ENCODE results near the gene PLAGL1. TPM values are rescaled to one million over a fixed set of nuclear protein-coding genes. Genes with fewer than 3 reads are reported as not detected.

PLAGL1 gene
- total and polyA plus RNA-seq, 2 of the 8 experiments (the other 6 are each of a cell fraction or from before 2014, with no cell fraction given): 0.94 to 1.1 TPM

GRCh38 chr6:143936778-143937667, 71.0 kb downstream of the PLAGL1 start:
- Histone ChIP-seq H3K4me2 (ENCODE audit: insufficient read depth in 1 of 2, low read depth in 2 of 2, low read length in 2 of 2) (peak overlapping the region; percentile 34 to 51; a peak in 3 of 4 replicates), H4K91ac (replicated peaks; ENCODE audit: insufficient read length, low read length) (no peak overlapping the region), H3K27me3 (replicated peaks in 1 of 4; ENCODE audit: control insufficient read depth in 3 of 4, extremely low read depth in 1 of 4, insufficient read depth in 3 of 4, low read length in 3 of 4) (no peaks in the 10 kb centered on the region; a peak in 1 of 7 replicates), H2BK12ac (ENCODE audit: low read depth, low read length) (no peak overlapping the region), H3K23ac (ENCODE audit: insufficient read length) (no peak overlapping the region), H3K4me1 (replicated peaks in 1 of 4; ENCODE audit: control insufficient read depth in 3 of 4, insufficient read depth in 4 of 4, low read length in 3 of 4) (peaks cover 2 to 18% (median 8%) of the 10 kb centered on the region in 4 experiments; a peak in 5 of 7 replicates), H3K4me3 (ENCODE audit: extremely low read depth in 1 of 4, insufficient read depth in 2 of 4, low read depth in 3 of 4, low read length in 4 of 4) (peak overlapping the region in 1 of 4 experiments; percentile 21; a peak in 3 of 8 replicates), H2BK120ac (replicated peaks; ENCODE audit: low read depth, low read length) (no peak overlapping the region), H2AFZ (ENCODE audit: low read length) (no peak overlapping the region), H3K79me1 (ENCODE audit: low read depth, low read length) (no peaks in the 10 kb centered on the region), H2BK20ac (ENCODE audit: low read length) (no peak overlapping the region), H4K5ac (ENCODE audit: insufficient read length, low read depth, low read length) (no peak overlapping the region), H2AK5ac (ENCODE audit: low read depth, low read length) (no peak overlapping the region), H4K20me1 (replicated peaks in 1 of 2; ENCODE audit: control insufficient read depth in 1 of 2, insufficient read depth in 2 of 2, low read length in 2 of 2) (no peaks in the 10 kb centered on the region), H3K9me3 (ENCODE audit: insufficient read depth in 2 of 2, low read depth in 1 of 2, low read length in 1 of 2) (no peaks in the 10 kb centered on the region), H3K9ac (replicated peaks in 1 of 4; ENCODE audit: extremely low read depth in 1 of 4, low read depth in 3 of 4, low read length in 3 of 4) (no peak overlapping the region), H3K27ac (ENCODE audit: low read depth, low read length) (no peak overlapping the region), H3K14ac (ENCODE audit: insufficient read length) (no peak overlapping the region), H3K4ac (replicated peaks; ENCODE audit: insufficient read length, low read depth, low read length) (no peak overlapping the region), H3K23me2 (ENCODE audit: low read depth, low read length) (no peaks in the 10 kb centered on the region), H3K79me2 (ENCODE audit: control insufficient read depth in 1 of 2, insufficient read depth in 2 of 2, low read length in 2 of 2) (no peaks in the 10 kb centered on the region), H2BK15ac (ENCODE audit: low read length) (no peak overlapping the region), H2BK5ac (ENCODE audit: low read depth, low read length) (no peak overlapping the region), H3K56ac (replicated peaks; ENCODE audit: insufficient read length, low read depth, low read length) (no peak overlapping the region), H3K36me3 (ENCODE audit: control insufficient read depth in 2 of 4, insufficient read depth in 4 of 4, low read length in 3 of 4) (no peaks in the 10 kb centered on the region), H3K18ac (ENCODE audit: extremely low read depth, low read length) (no peak overlapping the region; the same call in 1 of the 2 replicates), H4K8ac (ENCODE audit: extremely low read depth, insufficient read depth, low read length) (no peak overlapping the region)
- DNase-seq (ENCODE audit: low read depth in 1 of 2, low spot score in 2 of 2) (no peak), FAIRE-seq (no peak)
- ChIA-PET POLR2A (ENCODE audit: partially characterized antibody) (no interaction called here), CTCF (ENCODE audit: partially characterized antibody) (interaction anchor here (0.6 to 18.8 kb wide), 18 partner anchors 13 to 1449 kb away, joined by 3 to 591 read pairs (median 4); partner anchors contain the start of gene PLAGL1)
- WGBS, 2 experiments (ENCODE audit: extremely low coverage in 1 of 2, insufficient coverage in 1 of 2, insufficient read length in 1 of 2, insufficient replicate concordance in 2 of 2, low coverage in 1 of 2, low lambda C conversion rate in 2 of 2, missing lambda C conversion rate in 1 of 2): 48% methylated on average over 5 of the region's 5 CpGs; no CpG with 5 or more reads in 1 of the 2 experiments
- no peak for TF ChIP-seq SUZ12 (IDR thresholded peaks at IDR 0.05; ENCODE audit: low read length)
- no peak for TF ChIP-seq EGR1 (IDR thresholded peaks at IDR 0.05; ENCODE audit: borderline replicate concordance, low read depth, low read length)
- TF ChIP-seq HDAC6 (IDR thresholded peaks at IDR 0.05; ENCODE audit: low read depth, low read length): no peak
- no peak for TF ChIP-seq ATF2 (IDR thresholded peaks at IDR 0.05; ENCODE audit: low read length)
- no peak for TF ChIP-seq TBP (IDR thresholded peaks at IDR 0.05; ENCODE audit: low read depth, low read length)
- no peak for TF ChIP-seq BCL11A (IDR thresholded peaks at IDR 0.05; ENCODE audit: low read depth in 2 of 2, low read length in 2 of 2)
- no peak for TF ChIP-seq FOSL1 (IDR thresholded peaks at IDR 0.05; ENCODE audit: insufficient read depth, low read depth, low read length)
- no peak for TF ChIP-seq NRF1 (IDR thresholded peaks at IDR 0.05; ENCODE audit: low read depth, low read length)
- TF ChIP-seq TEAD4 (IDR thresholded peaks at IDR 0.05; ENCODE audit: low read depth, low read length): no peak
- TF ChIP-seq CEBPB (IDR thresholded peaks at IDR 0.05; ENCODE audit: low read depth, low read length): no peak
